ENCODE results near the gene SCNM1.

SCNM1 gene

GRCh38 chr1:151135433-151136385, 30.2 kb upstream of the SCNM1 start:
- peaks cover 5 to 14% of the 10 kb centered on the region in 2 donors for H3K4me1 ChIP-seq (ENCODE audit: control insufficient read depth in 1 of 2, insufficient read depth in 2 of 2, low read length in 2 of 2)
- peaks cover 0 to 11% of the 10 kb centered on the region in 2 donors for H3K36me3 ChIP-seq (ENCODE audit: control insufficient read depth in 1 of 2, insufficient read depth in 2 of 2, low read length in 2 of 2)
- H3K27me3 ChIP-seq (ENCODE audit: control insufficient read depth in 1 of 2, insufficient read depth in 2 of 2, low read length in 2 of 2): no peaks in the 10 kb centered on the region
- no peak overlapping the region for H3K9ac ChIP-seq (ENCODE audit: low read depth in 1 of 2, low read length in 2 of 2)
- no peak overlapping the region for H3K27ac ChIP-seq (ENCODE audit: low read depth, low read length)
- no peak overlapping the region for H3K4me3 ChIP-seq (ENCODE audit: low read depth in 1 of 2, low read length in 2 of 2)
- H3K9me3 ChIP-seq (ENCODE audit: control insufficient read depth in 1 of 2, low read length in 2 of 2): no peaks in the 10 kb centered on the region

DNA sequence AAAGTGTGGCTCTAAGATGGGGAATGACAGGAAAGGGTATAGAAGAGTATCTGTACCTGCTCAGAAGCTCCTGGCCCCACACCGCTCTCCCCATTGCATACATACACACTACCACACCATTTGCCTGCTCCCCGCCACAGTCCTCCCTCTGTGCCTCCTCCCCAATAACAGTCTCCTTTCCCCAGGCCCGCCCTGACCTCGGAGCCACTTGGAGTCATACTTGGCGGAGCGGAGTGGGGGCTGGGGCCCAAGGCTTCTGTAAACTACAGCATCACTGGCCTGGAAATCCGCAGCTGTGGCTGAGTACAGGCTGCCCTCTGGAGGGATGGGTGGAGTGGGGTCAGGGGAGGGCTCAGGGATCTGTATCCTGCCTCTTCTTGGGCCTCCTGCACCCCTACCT, 28.2 kb upstream of the SCNM1 start:
- no peaks in the 10 kb centered on the region for H3K9me3 ChIP-seq (ENCODE audit: control insufficient read depth in 1 of 2, low read length in 2 of 2)
- peaks cover 0 to 11% of the 10 kb centered on the region in 2 donors for H3K36me3 ChIP-seq (ENCODE audit: control insufficient read depth in 1 of 2, insufficient read depth in 2 of 2, low read length in 2 of 2)
- no peaks in the 10 kb centered on the region for H3K4me1 ChIP-seq (ENCODE audit: control insufficient read depth in 1 of 2, insufficient read depth in 2 of 2, low read length in 2 of 2)
- H3K4me3 ChIP-seq (ENCODE audit: low read depth in 1 of 2, low read length in 2 of 2): no peak overlapping the region
- H3K9ac ChIP-seq (ENCODE audit: low read depth in 1 of 2, low read length in 2 of 2): no peak overlapping the region
- H3K27ac ChIP-seq (ENCODE audit: low read depth, low read length): no peak overlapping the region
- H3K27me3 ChIP-seq (ENCODE audit: control insufficient read depth in 1 of 2, insufficient read depth in 2 of 2, low read length in 2 of 2): no peaks in the 10 kb centered on the region

DNA sequence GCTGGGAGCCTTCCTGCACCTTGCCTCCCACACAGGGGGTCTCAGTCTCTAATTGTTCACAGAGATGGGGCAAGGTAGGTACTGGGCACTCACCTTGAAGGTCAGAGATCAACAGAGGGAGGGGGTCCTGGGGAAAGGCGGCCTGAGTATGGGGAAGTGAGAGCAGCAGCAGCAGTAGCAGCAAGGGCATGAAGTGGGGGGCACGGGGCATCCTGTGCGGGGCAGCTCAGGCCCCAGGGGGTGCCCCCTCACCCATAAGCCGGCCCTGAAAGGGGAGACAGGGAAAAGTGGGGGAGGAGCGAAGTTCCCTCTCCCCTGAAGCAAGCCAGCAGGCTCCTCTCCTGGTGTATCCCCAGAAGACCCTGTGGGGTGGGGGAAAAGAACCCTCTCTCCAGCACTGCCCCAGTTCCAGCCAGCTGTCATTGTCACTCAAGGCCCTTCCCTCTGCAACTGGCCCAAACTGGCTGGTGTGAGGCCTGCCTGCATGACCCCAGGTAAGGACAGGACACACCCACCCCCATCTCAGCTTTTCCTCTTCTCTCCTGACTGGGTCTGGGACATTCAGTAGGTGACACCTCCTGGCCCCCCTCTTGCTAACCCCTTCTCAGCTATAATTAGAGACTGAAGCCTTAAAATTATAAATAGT, 23.4 kb upstream of the SCNM1 start:
- Histone ChIP-seq H3K27me3 (ENCODE audit: control insufficient read depth in 1 of 2, insufficient read depth in 2 of 2, low read length in 2 of 2) (peaks cover 0 to 6% of the 10 kb centered on the region in 2 donors), H3K27ac (ENCODE audit: low read depth, low read length) (no peak overlapping the region), H3K4me1 (ENCODE audit: control insufficient read depth in 1 of 2, insufficient read depth in 2 of 2, low read length in 2 of 2) (peaks cover 7 to 18% of the 10 kb centered on the region in 2 donors), H3K4me3 (ENCODE audit: low read depth in 1 of 2, low read length in 2 of 2) (no peak overlapping the region), H3K9ac (ENCODE audit: low read depth in 1 of 2, low read length in 2 of 2) (no peak overlapping the region), H3K9me3 (ENCODE audit: control insufficient read depth in 1 of 2, low read length in 2 of 2) (no peaks in the 10 kb centered on the region), H3K36me3 (ENCODE audit: control insufficient read depth in 1 of 2, insufficient read depth in 2 of 2, low read length in 2 of 2) (peaks cover 0 to 5% of the 10 kb centered on the region in 2 donors)

- Histone ChIP-seq H3K9me3 (ENCODE audit: control insufficient read depth in 1 of 2, low read length in 2 of 2) (no peaks in the 10 kb centered on the region), H3K36me3 (ENCODE audit: control insufficient read depth in 1 of 2, insufficient read depth in 2 of 2, low read length in 2 of 2) (peaks cover 0 to 2% of the 10 kb centered on the region in 2 donors), H3K4me3 (ENCODE audit: low read depth in 1 of 2, low read length in 2 of 2) (no peak overlapping the region), H3K27ac (ENCODE audit: low read depth, low read length) (no peak overlapping the region), H3K9ac (ENCODE audit: low read depth in 1 of 2, low read length in 2 of 2) (no peak overlapping the region), H3K27me3 (ENCODE audit: control insufficient read depth in 1 of 2, insufficient read depth in 2 of 2, low read length in 2 of 2) (peaks cover 0 to 6% of the 10 kb centered on the region in 2 donors), H3K4me1 (ENCODE audit: control insufficient read depth in 1 of 2, insufficient read depth in 2 of 2, low read length in 2 of 2) (peaks cover 7 to 18% of the 10 kb centered on the region in 2 donors)
These were observed 22.9 kb upstream of the SCNM1 start for GRCh38 chr1:151143057-151143435.

GRCh38 chr1:151143986-151144385, 22.0 kb upstream of the SCNM1 start:
- H3K4me1 ChIP-seq (ENCODE audit: control insufficient read depth in 1 of 2, insufficient read depth in 2 of 2, low read length in 2 of 2): peaks cover 7 to 18% of the 10 kb centered on the region in 2 donors
- no peaks in the 10 kb centered on the region for H3K36me3 ChIP-seq (ENCODE audit: control insufficient read depth in 1 of 2, insufficient read depth in 2 of 2, low read length in 2 of 2)
- no peak overlapping the region for H3K27ac ChIP-seq (ENCODE audit: low read depth, low read length)
- no peak overlapping the region for H3K4me3 ChIP-seq (ENCODE audit: low read depth in 1 of 2, low read length in 2 of 2)
- no peaks in the 10 kb centered on the region for H3K9me3 ChIP-seq (ENCODE audit: control insufficient read depth in 1 of 2, low read length in 2 of 2)
- H3K9ac ChIP-seq (ENCODE audit: low read depth in 1 of 2, low read length in 2 of 2): no peak overlapping the region
- peaks cover 0 to 6% of the 10 kb centered on the region in 2 donors for H3K27me3 ChIP-seq (ENCODE audit: control insufficient read depth in 1 of 2, insufficient read depth in 2 of 2, low read length in 2 of 2)

DNA sequence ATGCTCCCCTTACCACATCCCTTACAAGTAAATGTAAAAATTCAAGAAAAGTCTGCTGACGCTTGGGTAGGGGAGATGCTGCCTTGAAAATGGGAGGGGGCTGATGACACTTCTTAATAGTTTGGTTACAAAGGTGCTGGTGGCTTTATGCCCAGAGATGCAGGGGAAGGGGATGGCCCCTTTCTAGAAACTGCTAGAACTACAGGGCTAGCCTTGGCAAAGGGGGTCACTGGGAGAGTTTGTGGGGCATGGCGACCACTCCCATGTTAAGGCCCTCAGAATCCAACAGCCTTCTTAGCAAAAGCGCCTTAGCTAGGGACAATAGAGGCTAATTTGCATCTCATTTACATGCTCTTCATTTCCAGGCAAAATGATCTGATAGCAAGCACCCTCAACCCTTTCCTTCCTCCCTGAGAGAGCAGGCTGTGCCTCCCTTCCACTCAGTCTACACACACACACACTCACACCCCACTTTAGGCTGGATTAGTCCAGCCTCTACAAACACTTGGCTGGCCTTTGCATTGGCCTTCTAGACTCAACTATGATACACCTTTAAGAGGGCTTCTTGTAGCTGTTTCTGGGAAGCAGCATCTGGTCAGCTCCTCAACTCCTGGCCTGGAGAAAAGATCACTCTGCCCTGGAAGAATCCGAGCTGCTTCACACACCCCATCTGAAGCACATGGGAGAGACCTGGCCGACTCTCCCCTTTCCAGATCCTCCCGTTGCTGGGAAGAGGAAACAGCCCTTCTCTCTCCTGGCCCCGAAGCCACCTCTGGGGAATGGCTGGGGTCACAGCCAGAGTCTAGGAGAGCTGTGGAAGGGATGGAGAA, 21.3 kb upstream of the SCNM1 start:
- H3K36me3 ChIP-seq (ENCODE audit: control insufficient read depth in 1 of 2, insufficient read depth in 2 of 2, low read length in 2 of 2): no peaks in the 10 kb centered on the region
- H3K9ac ChIP-seq (ENCODE audit: low read depth in 1 of 2, low read length in 2 of 2): no peak overlapping the region
- H3K4me3 ChIP-seq (ENCODE audit: low read depth in 1 of 2, low read length in 2 of 2): peak overlapping the region; percentile 72 to 90
- no peak overlapping the region for H3K27ac ChIP-seq (ENCODE audit: low read depth, low read length)
- H3K9me3 ChIP-seq (ENCODE audit: control insufficient read depth in 1 of 2, low read length in 2 of 2): no peaks in the 10 kb centered on the region
- H3K4me1 ChIP-seq (ENCODE audit: control insufficient read depth in 1 of 2, insufficient read depth in 2 of 2, low read length in 2 of 2): peaks cover 7 to 18% of the 10 kb centered on the region in 2 donors
- H3K27me3 ChIP-seq (ENCODE audit: control insufficient read depth in 1 of 2, insufficient read depth in 2 of 2, low read length in 2 of 2): peaks cover 0 to 6% of the 10 kb centered on the region in 2 donors

DNA sequence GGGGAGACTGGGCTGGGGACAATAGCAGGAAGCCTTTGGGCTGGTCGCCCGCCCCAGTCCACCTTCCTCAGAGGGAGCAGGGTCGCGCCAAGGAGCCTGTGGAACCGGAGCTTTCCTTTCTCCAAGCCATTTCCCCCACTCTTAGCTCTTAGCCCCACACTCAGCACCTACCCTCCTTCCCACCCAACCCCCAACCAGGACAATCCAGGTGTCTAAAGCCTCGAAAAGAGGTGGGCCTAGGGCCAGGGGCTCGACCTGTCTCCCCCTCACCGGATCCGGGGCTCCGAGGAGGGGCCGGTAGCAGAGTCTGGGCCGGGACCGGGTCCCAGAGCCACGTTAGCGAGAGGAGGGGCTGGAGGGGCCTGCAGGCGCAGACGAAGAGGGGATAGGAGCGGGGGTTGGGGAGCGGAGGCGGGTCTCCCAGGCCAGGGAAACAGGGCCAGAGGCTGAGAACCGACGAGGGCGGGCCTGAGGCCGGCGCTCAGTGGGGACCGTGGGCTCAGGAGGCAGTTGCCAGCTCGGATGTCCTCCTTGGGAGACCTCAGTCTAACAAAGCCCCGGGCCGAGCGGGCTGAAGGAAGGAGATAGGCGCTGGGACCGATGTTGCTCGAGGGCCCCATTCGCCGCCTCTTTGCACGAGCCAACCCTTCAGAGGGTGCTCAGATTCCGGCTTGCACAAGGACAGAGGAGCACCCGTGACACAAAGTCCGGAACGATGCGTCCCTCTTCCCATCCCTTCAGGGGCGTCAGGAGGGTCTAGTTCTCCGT, 20.5 kb upstream of the SCNM1 start:
- Histone ChIP-seq H3K9ac (ENCODE audit: low read depth in 1 of 2, low read length in 2 of 2) (peak overlapping the region; percentile 65 to 73), H3K4me1 (ENCODE audit: control insufficient read depth in 1 of 2, insufficient read depth in 2 of 2, low read length in 2 of 2) (peaks cover 7 to 18% of the 10 kb centered on the region in 2 donors), H3K27ac (ENCODE audit: low read depth, low read length) (no peak overlapping the region)

GRCh38 chr1:151146072-151146411, 19.9 kb upstream of the SCNM1 start:
- Histone ChIP-seq H3K9ac (ENCODE audit: low read depth in 1 of 2, low read length in 2 of 2) (peak overlapping the region; percentile 65 to 73), H3K27ac (ENCODE audit: low read depth, low read length) (no peak overlapping the region), H3K4me1 (ENCODE audit: control insufficient read depth in 1 of 2, insufficient read depth in 2 of 2, low read length in 2 of 2) (peaks cover 7 to 18% of the 10 kb centered on the region in 2 donors), H3K9me3 (ENCODE audit: control insufficient read depth in 1 of 2, low read length in 2 of 2) (no peaks in the 10 kb centered on the region), H3K27me3 (ENCODE audit: control insufficient read depth in 1 of 2, insufficient read depth in 2 of 2, low read length in 2 of 2) (peaks cover 0 to 6% of the 10 kb centered on the region in 2 donors), H3K36me3 (ENCODE audit: control insufficient read depth in 1 of 2, insufficient read depth in 2 of 2, low read length in 2 of 2) (no peaks in the 10 kb centered on the region), H3K4me3 (ENCODE audit: low read depth in 1 of 2, low read length in 2 of 2) (peak overlapping the region; percentile 72 to 90)

More for the DNA sequence above, 20.5 kb upstream of the SCNM1 start:
- Histone ChIP-seq H3K27me3 (ENCODE audit: control insufficient read depth in 1 of 2, insufficient read depth in 2 of 2, low read length in 2 of 2) (peaks cover 0 to 6% of the 10 kb centered on the region in 2 donors), H3K9me3 (ENCODE audit: control insufficient read depth in 1 of 2, low read length in 2 of 2) (no peaks in the 10 kb centered on the region), H3K36me3 (ENCODE audit: control insufficient read depth in 1 of 2, insufficient read depth in 2 of 2, low read length in 2 of 2) (no peaks in the 10 kb centered on the region), H3K4me3 (ENCODE audit: low read depth in 1 of 2, low read length in 2 of 2) (peak overlapping the region; percentile 72 to 90)

GRCh38 chr1:151146412-151147131, 19.4 kb upstream of the SCNM1 start, which contains the start of gene SEMA6C:
SEMA6C (minus strand) TSS chr1:151146631; CDS start chr1:151142621, 4,010 bp downstream.
- Histone ChIP-seq H3K9ac (ENCODE audit: low read depth in 1 of 2, low read length in 2 of 2) (peak within 1 kb of the TSS; percentile 65 to 73), H3K27ac (ENCODE audit: low read depth, low read length) (peak within 1 kb of the TSS; percentile 11), H3K4me1 (ENCODE audit: control insufficient read depth in 1 of 2, insufficient read depth in 2 of 2, low read length in 2 of 2) (peaks cover 7 to 18% of the 10 kb centered on the region in 2 donors), H3K4me3 (ENCODE audit: low read depth in 1 of 2, low read length in 2 of 2) (peak within 1 kb of the TSS; percentile 72 to 90), H3K27me3 (ENCODE audit: control insufficient read depth in 1 of 2, insufficient read depth in 2 of 2, low read length in 2 of 2) (peaks cover 0 to 6% of the 10 kb centered on the region in 2 donors), H3K36me3 (ENCODE audit: control insufficient read depth in 1 of 2, insufficient read depth in 2 of 2, low read length in 2 of 2) (no peaks in the 10 kb centered on the region), H3K9me3 (ENCODE audit: control insufficient read depth in 1 of 2, low read length in 2 of 2) (no peaks in the 10 kb centered on the region)

Measured in duodenal mucosa (tissue), 2 donors.